GM18505 (cell line): ENCODE measurements around the gene ERBB4.

Experiments used
- ATAC-seq: cut with Tn5 transposase; IDR thresholded peaks from one replicate; pipeline ENCODE4 v1.9.1; 2021; ENCODE audit not compliant: unreplicated experiment
- POLR2A ChIP-seq: IDR thresholded peaks from 4 replicates; pipeline ENCODE4 v1.6.1; 2011; ENCODE audit warnings: borderline replicate concordance; ENCODE audit not compliant: insufficient read depth, insufficient read length; ENCODE audit errors: extremely low read depth

The ERBB4 gene

GRCh38 chr2:211390536-211391188 is 1147.9 kb downstream of the ERBB4 start:
- TF ChIP-seq POLR2A: no peak
- no peak for ATAC-seq

GRCh38 chr2:211387734-211388133 is 1150.9 kb downstream of the ERBB4 start:
- no peak for TF ChIP-seq POLR2A
- ATAC-seq: no peak

- TF ChIP-seq POLR2A: no peak
These were observed 1158.6 kb downstream of the ERBB4 start for GRCh38 chr2:211380041-211380440.

GRCh38 chr2:211376410-211376809 is 1162.2 kb downstream of the ERBB4 start:
- ATAC-seq: no peak
- TF ChIP-seq POLR2A: no peak

More at GRCh38 chr2:211380041-211380440, 1158.6 kb downstream of the ERBB4 start:
- ATAC-seq: no peak

GRCh38 chr2:211373203-211373602 is 1165.4 kb downstream of the ERBB4 start:
- no peak for ATAC-seq
- TF ChIP-seq POLR2A: no peak

GRCh38 chr2:211371465-211371864 is 1167.1 kb downstream of the ERBB4 start:
- no peak for TF ChIP-seq POLR2A
- no peak for ATAC-seq

GRCh38 chr2:211368467-211368866 is 1170.1 kb downstream of the ERBB4 start:
- no peak for TF ChIP-seq POLR2A
- ATAC-seq: no peak

GRCh38 chr2:211367711-211368110 is 1170.9 kb downstream of the ERBB4 start:
- ATAC-seq: peak; percentile 92
- no peak for TF ChIP-seq POLR2A

- no peak for TF ChIP-seq POLR2A
- peak; percentile 13 for ATAC-seq
These were observed 1171.3 kb downstream of the ERBB4 start for GRCh38 chr2:211367293-211367692.

- TF ChIP-seq POLR2A: no peak
- no peak for ATAC-seq
These were observed 1173.7 kb downstream of the ERBB4 start for GRCh38 chr2:211364911-211365310.

- no peak for ATAC-seq
- TF ChIP-seq POLR2A: no peak
These were observed 1177.2 kb downstream of the ERBB4 start for GRCh38 chr2:211361383-211361782.

- no peak for ATAC-seq
- no peak for TF ChIP-seq POLR2A
These were observed 1179.3 kb downstream of the ERBB4 start for GRCh38 chr2:211359347-211359746.

- ATAC-seq: no peak
- no peak for TF ChIP-seq POLR2A
These were observed 1180.1 kb downstream of the ERBB4 start for GRCh38 chr2:211358504-211358903.

GRCh38 chr2:211354481-211354880 is 1184.1 kb downstream of the ERBB4 start:
- TF ChIP-seq POLR2A: no peak
- no peak for ATAC-seq

GRCh38 chr2:211351987-211352386 is 1186.6 kb downstream of the ERBB4 start:
- ATAC-seq: no peak
- TF ChIP-seq POLR2A: no peak
